Activated naive CD8-positive, alpha-beta T cell treated with anti-CD3 and anti-CD28 coated beads, Interleukin-2, amount 10 ng/mL, durations not matched to agents 7 days and 5 days (primary cell): Measurements from ENCODE around the gene ESPN. TPM values are rescaled to one million over a fixed set of nuclear protein-coding genes. Genes with fewer than 3 reads are reported as not detected.
"Not testable (repeated sequence)": the region's sequence is repeated elsewhere in the genome, so short reads cannot be mapped to it uniquely, and the experiment has no call there.

Experiments
- ATAC-seq: fragments of 150-1000 bp; cut with Tn5 transposase; one replicate; pipeline ENCODE4 v1.10.0; 2021; ENCODE audit warnings: low read depth, moderate library complexity
- POLR2A ChIA-PET: fragments of 350-600 bp; sonication (Branson Sonifier 250); formaldehyde crosslinking; loops from one replicate; lab custom pipeline; 2021; ENCODE audit warnings: antibody characterized with exemption; lab: Charles Lee
- DNase-seq: peaks from one replicate; pipeline ENCODE4 v3.0.0; 2021
- H3K27ac Mint-ChIP-seq: one replicate; pipeline ENCODE4 v1.8.0; 2022; ENCODE audit warnings: mild to moderate bottlenecking, mixed read lengths
- H3K27me3 Mint-ChIP-seq: one replicate; pipeline ENCODE4 v1.8.0; 2022; ENCODE audit warnings: mild to moderate bottlenecking, moderate library complexity, mixed read lengths
- H3K36me3 Mint-ChIP-seq: one replicate; pipeline ENCODE4 v1.8.0; 2021; ENCODE audit warnings: mild to moderate bottlenecking, mixed read lengths
- H3K4me1 Mint-ChIP-seq: one replicate; pipeline ENCODE4 v1.8.0; 2021; ENCODE audit warnings: mixed read lengths
- H3K4me3 Mint-ChIP-seq: one replicate; pipeline ENCODE4 v1.8.0; 2022; ENCODE audit warnings: mild to moderate bottlenecking, moderate library complexity, mixed read lengths
- H3K9me3 Mint-ChIP-seq: one replicate; pipeline ENCODE4 v1.8.0; 2021; ENCODE audit warnings: mixed read lengths
- total RNA-seq, 2 experiments: library from RNA; stranded (reverse); gene quantifications; one replicate each; pipeline ENCODE4 v1.2.3, GENCODE V29; 2021

ESPN gene
- total RNA-seq, 2 experiments from 2014 or later, result 1.7 to 2.6 TPM

- peaks cover 62% of the 10 kb centered on the region for H3K27me3 Mint-ChIP-seq
- not testable (repeated sequence) for H3K36me3 Mint-ChIP-seq, H3K4me1 Mint-ChIP-seq, H3K9me3 Mint-ChIP-seq, ATAC-seq, DNase-seq, H3K27ac Mint-ChIP-seq, H3K4me3 Mint-ChIP-seq
- POLR2A ChIA-PET, result interaction anchor here (2.2 kb wide), 1 partner anchor 10 kb away, joined by 7 read pairs; no protein-coding TSS in a partner anchor
Observed at GRCh38 chr1:6450486-6450885, 25.9 kb downstream of the ESPN start.

GRCh38 chr1:6450943-6451373 is 26.4 kb downstream of the ESPN start:
- H3K9me3 Mint-ChIP-seq, result no peaks in the 10 kb centered on the region
- H3K27me3 Mint-ChIP-seq, result peaks cover 62% of the 10 kb centered on the region
- POLR2A ChIA-PET, result interaction anchor here (2.2 kb wide), 1 partner anchor 9 kb away, joined by 7 read pairs; no protein-coding TSS in a partner anchor
- no peak overlapping the region for H3K27ac Mint-ChIP-seq
- peaks cover 4% of the 10 kb centered on the region for H3K4me1 Mint-ChIP-seq
- ATAC-seq, result no peak
- no peak overlapping the region for H3K4me3 Mint-ChIP-seq
- H3K36me3 Mint-ChIP-seq, result no peaks in the 10 kb centered on the region
- DNase-seq, result no peak

- H3K27ac Mint-ChIP-seq, result not testable (repeated sequence)
Observed at GRCh38 chr1:6453895-6454855, 29.6 kb downstream of the ESPN start.

GRCh38 chr1:6454856-6455751 is 30.5 kb downstream of the ESPN start:
- POLR2A ChIA-PET, result interaction anchor here (1.4 kb wide), 1 partner anchor 9 kb away, joined by 3 read pairs; no protein-coding TSS in a partner anchor
- ATAC-seq (peak; percentile 39), DNase-seq (peak; percentile 60)
- no peaks in the 10 kb centered on the region for H3K36me3 Mint-ChIP-seq
- no peak overlapping the region for H3K4me3 Mint-ChIP-seq
- peaks cover 4% of the 10 kb centered on the region for H3K4me1 Mint-ChIP-seq
- H3K9me3 Mint-ChIP-seq, result no peaks in the 10 kb centered on the region
- peaks cover 61% of the 10 kb centered on the region for H3K27me3 Mint-ChIP-seq
- no peak overlapping the region for H3K27ac Mint-ChIP-seq

More at GRCh38 chr1:6453895-6454855, 29.6 kb downstream of the ESPN start:
- H3K27me3 Mint-ChIP-seq, result peaks cover 66% of the 10 kb centered on the region
- ATAC-seq, DNase-seq, H3K4me1 Mint-ChIP-seq, H3K36me3 Mint-ChIP-seq, H3K4me3 Mint-ChIP-seq, H3K9me3 Mint-ChIP-seq: not testable (repeated sequence)
- POLR2A ChIA-PET, result interaction anchor here (1.4 kb wide), 1 partner anchor 10 kb away, joined by 3 read pairs; no protein-coding TSS in a partner anchor

GRCh38 chr1:6455752-6456520 is 31.4 kb downstream of the ESPN start:
- H3K36me3 Mint-ChIP-seq, H3K9me3 Mint-ChIP-seq, ATAC-seq, DNase-seq, POLR2A ChIA-PET, H3K4me3 Mint-ChIP-seq, H3K27ac Mint-ChIP-seq: not testable (repeated sequence)
- peaks cover 12% of the 10 kb centered on the region for H3K4me1 Mint-ChIP-seq
- peaks cover 57% of the 10 kb centered on the region for H3K27me3 Mint-ChIP-seq

- H3K27me3 Mint-ChIP-seq, result peaks cover 53% of the 10 kb centered on the region
- no peak overlapping the region for H3K27ac Mint-ChIP-seq
- peaks cover 12% of the 10 kb centered on the region for H3K4me1 Mint-ChIP-seq
- H3K36me3 Mint-ChIP-seq, result no peaks in the 10 kb centered on the region
- no peak for ATAC-seq
- DNase-seq, result no peak
- POLR2A ChIA-PET, result interaction anchor here (0.7 kb wide), 1 partner anchor 15 kb away, joined by 3 read pairs; no protein-coding TSS in a partner anchor
- H3K4me3 Mint-ChIP-seq, result no peak overlapping the region
- no peaks in the 10 kb centered on the region for H3K9me3 Mint-ChIP-seq
Observed at GRCh38 chr1:6456800-6457466, 32.4 kb downstream of the ESPN start.

GRCh38 chr1:6459850-6460265 is 35.3 kb downstream of the ESPN start:
- Mint-ChIP-seq H3K4me3 (peak overlapping the region; percentile 84), H3K27ac (peak overlapping the region; percentile 83), H3K27me3 (peaks cover 30% of the 10 kb centered on the region), H3K9me3 (no peaks in the 10 kb centered on the region), H3K4me1 (peaks cover 26% of the 10 kb centered on the region), H3K36me3 (peaks cover 12% of the 10 kb centered on the region)
- peak; percentile 9 for ATAC-seq
- no peak for DNase-seq
- POLR2A ChIA-PET, result interaction anchor here (0.7 to 1.8 kb wide), 6 partner anchors 9 to 152 kb away, joined by 3 to 7 read pairs (median 3); partner anchors contain the start of gene ACOT7

- Mint-ChIP-seq H3K36me3 (peaks cover 12% of the 10 kb centered on the region), H3K27ac (peak overlapping the region; percentile 83), H3K9me3 (no peaks in the 10 kb centered on the region), H3K4me3 (peak overlapping the region; percentile 84), H3K27me3 (peaks cover 30% of the 10 kb centered on the region), H3K4me1 (peaks cover 28% of the 10 kb centered on the region)
- ATAC-seq (peak; percentile 87), DNase-seq (peak; percentile 79)
- POLR2A ChIA-PET, result interaction anchor here (0.6 to 1.8 kb wide), 7 partner anchors 10 to 163 kb away, joined by 3 to 7 read pairs (median 3); partner anchors contain the start of gene ACOT7
Observed at GRCh38 chr1:6460301-6461050, 35.9 kb downstream of the ESPN start.

GRCh38 chr1:6461051-6461530 is 36.5 kb downstream of the ESPN start:
- Mint-ChIP-seq H3K27me3 (peaks cover 28% of the 10 kb centered on the region), H3K27ac (peak overlapping the region; percentile 83), H3K36me3 (peaks cover 12% of the 10 kb centered on the region), H3K4me1 (peaks cover 28% of the 10 kb centered on the region), H3K9me3 (no peaks in the 10 kb centered on the region), H3K4me3 (peak overlapping the region; percentile 84)
- POLR2A ChIA-PET, result interaction anchor here (0.6 to 1.8 kb wide), 3 partner anchors 11 to 163 kb away, joined by 3 to 7 read pairs (median 3); no protein-coding TSS in a partner anchor
- no peak for DNase-seq
- no peak for ATAC-seq

GRCh38 chr1:6461538-6462411 is 37.2 kb downstream of the ESPN start:
- H3K27me3 Mint-ChIP-seq, result peaks cover 23% of the 10 kb centered on the region
- ATAC-seq (no peak), DNase-seq (no peak)
- H3K27ac Mint-ChIP-seq, result no peak overlapping the region
- peaks cover 12% of the 10 kb centered on the region for H3K36me3 Mint-ChIP-seq
- H3K9me3 Mint-ChIP-seq, result no peaks in the 10 kb centered on the region
- H3K4me3 Mint-ChIP-seq, result peak overlapping the region; percentile 58
- POLR2A ChIA-PET, result no interaction called here
- peaks cover 30% of the 10 kb centered on the region for H3K4me1 Mint-ChIP-seq
